OCI-LY3 (cell line): ENCODE measurements around the gene FSIP2.
A peak's percentile ranks its signal among the peaks of the same experiment; 100 is the strongest.

Source experiments
- H2AFZ ChIP-seq: fragments of 200-600, 300-600 bp; shearing (Covaris generic); 2 replicates; pipeline ENCODE4 v1.6.0; 2014; ENCODE audit warnings: antibody characterized with exemption, low read depth, low read length
- H3K27ac ChIP-seq: fragments of 200-600, 300-600 bp; sonication (generic); 2 replicates; pipeline ENCODE4 v1.5.1; 2014; ENCODE audit warnings: mild to moderate bottlenecking, low read length, moderate library complexity, mixed read lengths
- H3K27me3 ChIP-seq: fragments of 200-600, 300-600 bp; sonication (generic); 2 replicates; pipeline ENCODE4 v1.6.1; 2014; ENCODE audit warnings: low read depth, low read length, mixed read lengths
- H3K36me3 ChIP-seq: fragments of 200-600, 300-600 bp; sonication (generic); replicated peaks from 2 replicates; pipeline ENCODE3; 2014; ENCODE audit warnings: low read depth, low read length, mixed read lengths
- H3K4me1 ChIP-seq: fragments of 300-600, 200-600 bp; sonication (generic); 2 replicates; pipeline ENCODE4 v1.6.1; 2014; ENCODE audit warnings: low read length, mixed read lengths
- H3K4me2 ChIP-seq: fragments of 200-600, 300-600 bp; sonication (generic); 2 replicates; pipeline ENCODE4 v1.6.1; 2014; ENCODE audit warnings: low read length, mixed read lengths
- H3K4me3 ChIP-seq: fragments of 300-600, 200-600 bp; sonication (generic); 2 replicates; pipeline ENCODE4 v1.5.1; 2014; ENCODE audit warnings: antibody characterized with exemption, mild to moderate bottlenecking, low read length, moderate library complexity
- H3K79me2 ChIP-seq: fragments of 300-600, 200-600 bp; shearing (Covaris generic); 2 replicates; pipeline ENCODE4 v1.6.1; 2014; ENCODE audit warnings: mild to moderate bottlenecking, low read length, mixed read lengths
- H3K9ac ChIP-seq: fragments of 300-600, 200-600 bp; shearing (Covaris generic); 2 replicates; pipeline ENCODE4 v1.6.0; 2014; ENCODE audit warnings: mild to moderate bottlenecking, low read length, moderate library complexity
- H3K9me3 ChIP-seq: fragments of 200-600, 300-600 bp; shearing (Covaris generic); 2 replicates; pipeline ENCODE4 v1.6.1; 2014; ENCODE audit warnings: low read length, mixed read lengths; ENCODE audit not compliant: insufficient read depth
- H4K20me1 ChIP-seq: fragments of 200-600, 300-600 bp; sonication (generic); 2 replicates; pipeline ENCODE4 v1.6.1; 2016; ENCODE audit warnings: low read length, mixed read lengths; ENCODE audit not compliant: insufficient read depth
- CTCF ChIP-seq: fragments of 200-600, 300-600 bp; sonication (generic); IDR thresholded peaks from 2 replicates; pipeline ENCODE4 v1.5.1; 2014; ENCODE audit warnings: antibody characterized with exemption, low read length, low read depth
- EZH2phosphoT487 ChIP-seq: fragments of 200-600 bp; shearing (Covaris generic); IDR thresholded peaks from 2 replicates; pipeline ENCODE4 v1.6.1; 2018; ENCODE audit warnings: antibody characterized with exemption, mixed run types, low read depth

The FSIP2 gene

GRCh38 chr2:185738679-185739472 is at the start of gene FSIP2:
Gene FSIP2 (plus strand): TSS chr2:185738804. CDS start chr2:185738895, 91 bp downstream.
- H3K9ac ChIP-seq: peak within 1 kb of the TSS; percentile 40; the same call in 1 of the 2 replicates
- no peaks in the 10 kb centered on the region for H3K27me3 ChIP-seq
- TF ChIP-seq CTCF: peak; percentile 55
- no peak for TF ChIP-seq EZH2phosphoT487
- peak within 1 kb of the TSS; percentile 58 for H3K4me2 ChIP-seq
- no peaks in the 10 kb centered on the region for H3K79me2 ChIP-seq
- no peaks in the 10 kb centered on the region for H3K36me3 ChIP-seq
- no peak within 1 kb of the TSS for H3K27ac ChIP-seq
- peak within 1 kb of the TSS; percentile 84 for H2AFZ ChIP-seq
- H4K20me1 ChIP-seq: no peaks in the 10 kb centered on the region
- H3K9me3 ChIP-seq: no peaks in the 10 kb centered on the region
- H3K4me1 ChIP-seq: no peaks in the 10 kb centered on the region
- peak within 1 kb of the TSS; percentile 72 for H3K4me3 ChIP-seq

DNA sequence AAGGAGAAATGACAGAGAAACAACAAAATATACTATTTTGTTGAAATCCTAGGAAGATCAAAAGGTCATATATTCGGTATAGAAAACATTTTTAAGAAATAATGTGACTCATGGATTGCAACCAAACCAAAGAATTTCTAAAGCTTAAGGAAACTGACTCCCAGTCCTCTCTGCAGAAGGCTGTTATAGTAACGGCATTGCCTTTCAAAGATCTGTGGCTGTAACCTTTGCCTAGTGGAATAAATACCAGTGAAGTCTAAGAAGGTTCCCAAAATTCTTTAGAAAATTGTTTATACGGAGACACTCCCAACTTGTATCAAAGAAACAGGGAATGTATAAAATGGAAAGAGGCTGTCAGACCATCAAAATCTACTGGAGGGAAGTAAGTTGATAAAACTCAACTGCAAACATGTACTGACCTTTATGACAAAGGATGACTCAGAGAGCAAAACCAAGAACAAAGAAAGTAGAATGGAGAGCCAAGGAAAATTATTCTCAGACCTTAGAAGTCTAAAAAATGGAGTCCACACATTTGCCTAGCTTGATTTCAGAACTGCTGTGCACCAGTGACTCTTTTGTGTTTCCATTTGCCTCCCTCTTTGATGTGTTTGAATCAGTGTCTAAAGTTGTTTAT is 48.6 kb upstream of the FSIP2 start:
- H3K9ac ChIP-seq: no peak overlapping the region
- TF ChIP-seq CTCF (no peak), EZH2phosphoT487 (no peak)
- H3K4me1 ChIP-seq: no peaks in the 10 kb centered on the region; the same call in 1 of the 2 replicates
- no peaks in the 10 kb centered on the region for H4K20me1 ChIP-seq
- no peak overlapping the region for H3K27ac ChIP-seq
- no peaks in the 10 kb centered on the region for H3K36me3 ChIP-seq
- no peaks in the 10 kb centered on the region for H3K9me3 ChIP-seq
- no peaks in the 10 kb centered on the region for H3K79me2 ChIP-seq
- no peaks in the 10 kb centered on the region for H3K27me3 ChIP-seq
- no peak overlapping the region for H2AFZ ChIP-seq
- H3K4me3 ChIP-seq: no peak overlapping the region
- no peak overlapping the region for H3K4me2 ChIP-seq

- no peaks in the 10 kb centered on the region for H3K79me2 ChIP-seq
- TF ChIP-seq EZH2phosphoT487 (no peak), CTCF (no peak)
Measured at GRCh38 chr2:185695711-185696235, 42.8 kb upstream of the FSIP2 start.

DNA sequence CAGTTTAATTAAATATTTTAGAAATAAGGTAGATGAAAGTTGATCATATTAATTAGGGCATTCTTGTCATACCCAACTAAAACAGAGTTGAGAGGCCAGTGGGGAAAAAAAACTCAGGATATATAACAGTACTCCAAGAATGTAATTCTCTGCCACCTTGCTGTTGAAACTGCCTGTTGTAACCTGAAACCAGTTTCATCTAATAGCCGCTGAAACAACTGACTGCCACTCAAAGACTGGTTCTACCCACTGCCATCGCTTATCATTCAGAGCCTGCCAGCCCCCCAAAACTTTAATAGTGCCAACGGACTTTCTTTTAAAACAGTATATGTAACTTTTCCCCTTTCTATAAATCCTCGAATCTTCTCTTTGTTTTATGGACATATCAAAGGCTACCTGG is 37.7 kb upstream of the FSIP2 start:
- H3K4me3 ChIP-seq: no peak overlapping the region
- no peaks in the 10 kb centered on the region for H3K27me3 ChIP-seq
- no peak for TF ChIP-seq CTCF
- TF ChIP-seq EZH2phosphoT487: no peak
- H3K79me2 ChIP-seq: no peaks in the 10 kb centered on the region
- no peaks in the 10 kb centered on the region for H3K36me3 ChIP-seq
- H4K20me1 ChIP-seq: no peaks in the 10 kb centered on the region
- no peak overlapping the region for H3K9ac ChIP-seq
- H2AFZ ChIP-seq: no peak overlapping the region
- no peak overlapping the region for H3K27ac ChIP-seq
- no peak overlapping the region for H3K4me2 ChIP-seq
- H3K9me3 ChIP-seq: no peaks in the 10 kb centered on the region
- peaks cover 2% of the 10 kb centered on the region for H3K4me1 ChIP-seq

More at GRCh38 chr2:185695711-185696235, 42.8 kb upstream of the FSIP2 start:
- Histone ChIP-seq H3K27ac (no peak overlapping the region), H3K9ac (no peak overlapping the region), H3K36me3 (no peaks in the 10 kb centered on the region), H3K4me1 (peaks cover 6% of the 10 kb centered on the region), H4K20me1 (no peaks in the 10 kb centered on the region), H3K4me2 (no peak overlapping the region), H3K27me3 (no peaks in the 10 kb centered on the region), H2AFZ (no peak overlapping the region), H3K4me3 (no peak overlapping the region), H3K9me3 (no peaks in the 10 kb centered on the region)
